ENCODE measurements around the gene KLHL36.

Gene KLHL36

GRCh38 chr16:84610376-84610775 is 37.9 kb upstream of the KLHL36 start:
- H3K9ac ChIP-seq (ENCODE audit: low read depth, low read length, poor library complexity, severe bottlenecking), result no peak overlapping the region
- no peak overlapping the region for H3K4me2 ChIP-seq (ENCODE audit: low read depth, low read length, poor library complexity, severe bottlenecking)
- H3K9me3 ChIP-seq (ENCODE audit: insufficient read depth, low read depth, low read length), result peaks cover 3% of the 10 kb centered on the region; the same call in 1 of the 2 replicates
- no peaks in the 10 kb centered on the region for H3F3A ChIP-seq (ENCODE audit: low read depth)
- H3K4me3 ChIP-seq (ENCODE audit: low read length, poor library complexity, severe bottlenecking), result no peak overlapping the region
- no peaks in the 10 kb centered on the region for H3K27me3 ChIP-seq (ENCODE audit: insufficient read depth, low read length, poor library complexity, severe bottlenecking)
- H3K4me1 ChIP-seq (ENCODE audit: insufficient read depth, low read length, poor library complexity, severe bottlenecking), result peaks cover 14% of the 10 kb centered on the region
- H3K36me3 ChIP-seq (ENCODE audit: insufficient read depth, low read length), result no peaks in the 10 kb centered on the region
- no peak overlapping the region for H2AFZ ChIP-seq (ENCODE audit: low read length)
- H3K9me2 ChIP-seq (replicated peaks; ENCODE audit: low read depth, low read length), result no peaks in the 10 kb centered on the region
- TF ChIP-seq CTCF (conservative IDR thresholded peaks at IDR 0.05; ENCODE audit: low read length), result no peak
- no peak for TF ChIP-seq EZH2phosphoT487 (IDR thresholded peaks at IDR 0.05; ENCODE audit: borderline replicate concordance)
- H4K20me1 ChIP-seq (ENCODE audit: insufficient read depth, low read length, poor library complexity, severe bottlenecking), result no peaks in the 10 kb centered on the region
- no peaks in the 10 kb centered on the region for H3K79me2 ChIP-seq (ENCODE audit: insufficient read depth, low read length)

- H3K4me1 ChIP-seq (ENCODE audit: insufficient read depth, low read length, poor library complexity, severe bottlenecking), result peaks cover 14% of the 10 kb centered on the region
- H3K4me3 ChIP-seq (ENCODE audit: low read length, poor library complexity, severe bottlenecking), result no peak overlapping the region
- no peaks in the 10 kb centered on the region for H3F3A ChIP-seq (ENCODE audit: low read depth)
- H2AFZ ChIP-seq (ENCODE audit: low read length), result no peak overlapping the region
- TF ChIP-seq EZH2phosphoT487 (IDR thresholded peaks at IDR 0.05; ENCODE audit: borderline replicate concordance), result no peak
- TF ChIP-seq CTCF (conservative IDR thresholded peaks at IDR 0.05; ENCODE audit: low read length), result no peak
- H3K4me2 ChIP-seq (ENCODE audit: low read depth, low read length, poor library complexity, severe bottlenecking), result no peak overlapping the region
- no peak overlapping the region for H3K9ac ChIP-seq (ENCODE audit: low read depth, low read length, poor library complexity, severe bottlenecking)
- no peaks in the 10 kb centered on the region for H3K9me2 ChIP-seq (replicated peaks; ENCODE audit: low read depth, low read length)
- no peaks in the 10 kb centered on the region for H4K20me1 ChIP-seq (ENCODE audit: insufficient read depth, low read length, poor library complexity, severe bottlenecking)
- no peaks in the 10 kb centered on the region for H3K36me3 ChIP-seq (ENCODE audit: insufficient read depth, low read length)
- no peaks in the 10 kb centered on the region for H3K79me2 ChIP-seq (ENCODE audit: insufficient read depth, low read length)
- H3K27me3 ChIP-seq (ENCODE audit: insufficient read depth, low read length, poor library complexity, severe bottlenecking), result no peaks in the 10 kb centered on the region
- H3K9me3 ChIP-seq (ENCODE audit: insufficient read depth, low read depth, low read length), result no peaks in the 10 kb centered on the region
Observed at GRCh38 chr16:84611041-84611440, 37.3 kb upstream of the KLHL36 start.

- H3K36me3 ChIP-seq (ENCODE audit: insufficient read depth, low read length), result no peaks in the 10 kb centered on the region
- no peaks in the 10 kb centered on the region for H3F3A ChIP-seq (ENCODE audit: low read depth)
- no peak overlapping the region for H2AFZ ChIP-seq (ENCODE audit: low read length)
- TF ChIP-seq CTCF (conservative IDR thresholded peaks at IDR 0.05; ENCODE audit: low read length) (no peak), EZH2phosphoT487 (IDR thresholded peaks at IDR 0.05; ENCODE audit: borderline replicate concordance) (no peak)
- H3K4me3 ChIP-seq (ENCODE audit: low read length, poor library complexity, severe bottlenecking), result no peak overlapping the region
- peaks cover 10% of the 10 kb centered on the region for H3K4me1 ChIP-seq (ENCODE audit: insufficient read depth, low read length, poor library complexity, severe bottlenecking)
- no peak overlapping the region for H3K9ac ChIP-seq (ENCODE audit: low read depth, low read length, poor library complexity, severe bottlenecking)
- H3K9me3 ChIP-seq (ENCODE audit: insufficient read depth, low read depth, low read length), result no peaks in the 10 kb centered on the region
- H3K4me2 ChIP-seq (ENCODE audit: low read depth, low read length, poor library complexity, severe bottlenecking), result no peak overlapping the region
- H3K79me2 ChIP-seq (ENCODE audit: insufficient read depth, low read length), result no peaks in the 10 kb centered on the region
- H3K9me2 ChIP-seq (replicated peaks; ENCODE audit: low read depth, low read length), result no peaks in the 10 kb centered on the region
- no peaks in the 10 kb centered on the region for H4K20me1 ChIP-seq (ENCODE audit: insufficient read depth, low read length, poor library complexity, severe bottlenecking)
- no peaks in the 10 kb centered on the region for H3K27me3 ChIP-seq (ENCODE audit: insufficient read depth, low read length, poor library complexity, severe bottlenecking)
Observed at GRCh38 chr16:84612686-84613085, 35.6 kb upstream of the KLHL36 start.

All from Loucy (cell line).